Activated CD4-positive, CD25-positive, alpha-beta regulatory T cell treated with anti-CD3 and anti-CD28 coated beads, Interleukin-2, amount 50 U/mL, for 16 hours (primary cell): ENCODE data around the gene SPDYE16.
"Not testable (repeated sequence)": the region's sequence is repeated elsewhere in the genome, so short reads cannot be mapped to it uniquely, and the experiment has no call there.

ENCODE experiments used
- DNase-seq: peaks from one replicate; pipeline ENCODE4 v3.0.0-alpha.2; 2020; ENCODE audit warnings: low read depth, low spot score

SPDYE16 gene, protein sequence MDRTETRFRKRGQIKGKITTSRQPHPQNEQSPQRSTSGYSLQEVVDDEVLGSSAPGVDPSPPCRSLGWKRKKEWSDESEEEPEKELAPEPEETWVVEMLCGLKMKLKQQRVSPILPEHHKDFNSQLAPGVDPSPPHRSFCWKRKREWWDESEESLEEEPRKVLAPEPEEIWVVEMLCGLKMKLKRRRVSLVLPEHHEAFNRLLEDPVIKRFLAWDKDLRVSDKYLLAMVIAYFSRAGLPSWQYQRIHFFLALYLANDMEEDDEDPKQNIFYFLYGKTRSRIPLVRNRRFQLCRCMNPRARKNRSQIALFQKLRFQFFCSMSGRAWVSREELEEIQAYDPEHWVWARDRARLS

DNA sequence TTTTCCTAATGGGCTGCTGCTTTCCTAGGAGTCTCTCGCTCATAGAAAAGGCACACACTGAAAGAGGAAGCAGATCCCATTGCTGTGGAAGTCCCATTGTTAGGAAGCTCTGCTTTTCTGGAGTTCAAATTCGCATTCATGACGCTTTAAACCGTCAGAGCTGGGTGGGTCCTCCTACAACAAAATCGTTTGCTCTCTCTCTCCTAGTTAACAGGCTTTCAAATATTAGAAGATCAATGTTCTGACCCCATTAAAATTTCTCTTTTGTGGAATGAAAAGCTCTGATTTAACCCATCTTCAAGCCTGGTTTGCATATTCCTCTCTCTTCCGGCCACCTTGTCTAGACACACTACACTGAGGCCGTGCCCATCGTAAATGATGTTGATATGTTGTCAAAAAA is at the start of gene SPDYE16:
Gene SPDYE16 (minus strand): TSS at position 101 of the 400 bp plus-strand sequence. CDS start 1,838 bp downstream, outside the sequence.
- DNase-seq: not testable (repeated sequence)

DNA sequence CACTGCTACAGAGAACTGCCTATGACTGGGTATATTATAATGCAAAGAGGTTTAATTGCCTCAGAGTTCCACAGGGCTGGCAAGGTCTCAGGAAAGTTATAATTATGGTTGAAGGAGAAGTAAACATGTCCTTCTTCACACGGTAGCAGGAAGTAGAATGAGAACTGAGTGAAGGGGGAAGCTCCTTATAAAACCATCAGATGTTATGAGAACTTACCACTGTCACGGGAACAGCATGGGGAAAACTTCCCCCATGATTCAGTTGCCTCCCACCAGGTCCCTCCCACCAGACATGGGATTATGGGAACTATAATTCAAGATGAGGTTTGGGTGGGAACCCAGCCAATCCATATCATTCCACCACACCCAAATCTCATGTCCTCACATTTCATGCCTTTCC is 49.6 kb upstream of the SPDYE16 start:
- DNase-seq: not testable (repeated sequence)

GRCh38 chr7:76591602-76592304 is 48.7 kb upstream of the SPDYE16 start:
- DNase-seq: not testable (repeated sequence)

- not testable (repeated sequence) for DNase-seq
Measured at GRCh38 chr7:76591033-76591432, 47.9 kb upstream of the SPDYE16 start.

GRCh38 chr7:76588586-76588985 is 45.5 kb upstream of the SPDYE16 start:
- not testable (repeated sequence) for DNase-seq

GRCh38 chr7:76586585-76587315 is 43.7 kb upstream of the SPDYE16 start:
- DNase-seq: not testable (repeated sequence)

GRCh38 chr7:76583636-76584281 is 40.7 kb upstream of the SPDYE16 start:
- DNase-seq: not testable (repeated sequence)

- DNase-seq: not testable (repeated sequence)
Measured at GRCh38 chr7:76582848-76583631, 39.9 kb upstream of the SPDYE16 start.

- DNase-seq: not testable (repeated sequence)
Measured at GRCh38 chr7:76575919-76576655, 33.0 kb upstream of the SPDYE16 start.

DNA sequence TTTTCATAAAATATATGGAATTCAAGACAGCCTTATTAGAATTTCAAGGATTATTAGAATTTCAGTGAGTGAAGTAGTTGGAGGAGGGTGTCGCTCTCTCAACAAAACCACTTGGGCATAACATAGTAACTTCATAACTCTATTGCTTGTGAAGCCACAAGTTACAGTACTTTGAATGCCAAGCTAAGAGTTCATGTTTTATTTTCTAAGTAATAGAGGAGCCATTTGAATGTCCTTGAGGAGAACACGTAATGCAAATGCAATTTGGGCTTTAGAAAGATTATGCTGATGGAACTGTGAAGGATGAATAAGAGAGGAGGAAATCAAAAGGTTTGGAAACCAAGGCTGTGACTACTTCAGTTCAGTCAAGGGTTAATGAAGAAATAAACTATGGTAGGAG is 32.3 kb upstream of the SPDYE16 start:
- not testable (repeated sequence) for DNase-seq

GRCh38 chr7:76572296-76572695 is 29.2 kb upstream of the SPDYE16 start:
- not testable (repeated sequence) for DNase-seq

- not testable (repeated sequence) for DNase-seq
Measured at GRCh38 chr7:76570324-76570775, 27.3 kb upstream of the SPDYE16 start.

- DNase-seq: not testable (repeated sequence)
Measured at GRCh38 chr7:76568742-76569141, 25.6 kb upstream of the SPDYE16 start.

DNA sequence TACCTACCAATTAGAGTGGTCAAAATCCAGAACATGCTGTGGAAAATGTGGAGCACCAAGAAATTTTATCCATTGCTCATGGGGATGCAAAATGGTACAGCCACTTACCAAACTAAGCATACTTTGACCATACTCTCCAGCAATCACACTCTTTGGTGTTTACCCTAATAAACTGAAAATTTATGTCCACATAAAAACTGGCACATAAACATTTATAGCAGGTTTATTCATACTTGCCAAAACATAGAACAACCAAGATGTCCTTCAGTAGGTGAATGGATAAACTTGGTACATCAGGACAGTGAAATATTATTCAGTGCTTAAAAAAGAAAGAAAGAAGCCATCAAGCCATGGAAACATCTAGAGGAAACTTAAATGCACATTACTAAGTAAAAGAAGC is 24.7 kb upstream of the SPDYE16 start:
- DNase-seq: not testable (repeated sequence)

GRCh38 chr7:76567311-76567710 is 24.2 kb upstream of the SPDYE16 start:
- DNase-seq: not testable (repeated sequence)

DNA sequence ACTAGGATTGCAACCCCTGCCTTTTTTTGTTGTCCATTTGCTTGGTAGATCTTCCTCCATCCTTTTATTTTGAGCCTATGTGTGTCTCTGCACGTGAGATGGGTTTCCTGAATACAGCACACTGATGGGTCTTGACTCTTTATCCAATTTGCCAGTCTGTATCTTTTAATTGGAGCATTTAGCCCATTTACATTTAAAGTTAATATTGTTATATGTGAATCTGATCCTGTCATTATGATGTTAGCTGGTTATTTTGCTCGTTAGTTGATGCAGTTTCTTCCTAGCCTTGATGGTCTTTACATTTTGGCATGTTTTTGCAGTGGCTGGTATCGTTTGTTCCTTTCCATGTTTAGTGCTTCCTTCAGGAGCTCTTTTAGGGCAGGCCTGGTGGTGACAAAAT is 21.9 kb upstream of the SPDYE16 start:
- not testable (repeated sequence) for DNase-seq

DNA sequence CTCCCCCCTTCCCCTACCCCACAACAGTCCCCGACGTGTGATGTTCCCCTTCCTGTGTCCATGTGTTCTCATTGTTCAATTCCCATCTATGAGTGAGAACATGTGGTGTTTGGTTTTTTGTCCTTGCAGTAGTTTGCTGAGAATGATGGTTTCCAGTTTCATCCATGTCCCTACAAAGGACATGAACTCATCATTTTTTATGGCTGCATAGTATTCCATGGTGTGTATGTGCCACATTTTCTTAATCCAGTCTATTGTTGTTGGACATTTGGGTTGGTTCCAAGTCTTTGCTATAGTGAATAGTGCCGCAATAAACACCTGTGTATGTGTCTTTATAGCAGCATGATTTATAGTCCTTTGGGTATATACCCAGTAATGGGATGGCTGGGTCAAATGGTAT is 18.2 kb upstream of the SPDYE16 start:
- DNase-seq: not testable (repeated sequence)

- DNase-seq: not testable (repeated sequence)
Measured at GRCh38 chr7:76560157-76560556, 17.1 kb upstream of the SPDYE16 start.

GRCh38 chr7:76559685-76560084 is 16.6 kb upstream of the SPDYE16 start:
- not testable (repeated sequence) for DNase-seq

- not testable (repeated sequence) for DNase-seq
Measured at GRCh38 chr7:76551992-76552391, 8.9 kb upstream of the SPDYE16 start.
